Cardiac fibroblast (primary cell): ENCODE measurements around the gene REXO5.

Experiments used
- DNase-seq, 2 donors: peaks; one replicate each; pipeline versions ENCODE4 v3.0.0 to v3.0.0-alpha.2; 2010; ENCODE audit warnings: low read depth in 2 of 2
- H3K4me3 ChIP-seq, 2 donors: replicated peaks in 1 of 2; 1 replicate in 1 of 2; 2 replicates in 1 of 2; pipeline ENCODE4 v1.5.1; 2011; ENCODE audit warnings: low read depth in 2 of 2, low read length in 2 of 2, mild to moderate bottlenecking in 2 of 2, moderate library complexity in 1 of 2
- CTCF ChIP-seq: IDR thresholded peaks from one replicate; pipeline ENCODE4 v1.5.1; 2011; ENCODE audit warnings: low read depth, mild to moderate bottlenecking, low read length, inconsistent platforms

The REXO5 gene

GRCh38 chr16:20765732-20766131 lies 40.6 kb upstream of the REXO5 start:
- DNase-seq: no peak
- no peak for TF ChIP-seq CTCF
- no peak overlapping the region for H3K4me3 ChIP-seq

- DNase-seq: no peak
- no peak overlapping the region for H3K4me3 ChIP-seq
- TF ChIP-seq CTCF: no peak
Measured at GRCh38 chr16:20766294-20766693, 40.0 kb upstream of the REXO5 start.

DNA sequence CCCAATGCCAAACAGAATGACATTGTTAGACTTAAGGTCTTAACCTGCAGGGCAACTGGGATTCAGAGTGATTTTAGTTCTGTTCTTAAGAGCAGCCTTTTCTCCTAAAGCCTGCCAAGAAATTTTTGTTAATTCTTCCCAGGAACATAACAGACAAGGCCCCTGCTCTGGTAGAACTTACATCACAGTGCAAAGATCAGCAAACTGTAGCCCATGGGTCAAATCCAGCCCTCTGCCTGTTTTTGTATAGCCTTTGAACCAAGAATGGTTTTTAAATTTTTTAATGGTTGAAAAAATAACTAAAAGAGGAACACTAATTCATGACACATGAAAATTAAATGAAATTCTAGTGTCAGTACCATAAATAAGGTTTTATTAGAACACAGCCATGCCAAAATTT lies 38.8 kb upstream of the REXO5 start:
- no peak for TF ChIP-seq CTCF
- no peak for DNase-seq
- H3K4me3 ChIP-seq: no peak overlapping the region

GRCh38 chr16:20768121-20768520 lies 38.2 kb upstream of the REXO5 start:
- DNase-seq: peak in 1 of 2 donors; percentile 1
- H3K4me3 ChIP-seq: no peak overlapping the region
- TF ChIP-seq CTCF: no peak

- DNase-seq: no peak
- H3K4me3 ChIP-seq: no peak overlapping the region
- TF ChIP-seq CTCF: no peak
Measured at GRCh38 chr16:20768818-20769217, 37.5 kb upstream of the REXO5 start.

- no peak overlapping the region for H3K4me3 ChIP-seq
- TF ChIP-seq CTCF: no peak
- no peak for DNase-seq
Measured at GRCh38 chr16:20773679-20774078, 32.6 kb upstream of the REXO5 start.

DNA sequence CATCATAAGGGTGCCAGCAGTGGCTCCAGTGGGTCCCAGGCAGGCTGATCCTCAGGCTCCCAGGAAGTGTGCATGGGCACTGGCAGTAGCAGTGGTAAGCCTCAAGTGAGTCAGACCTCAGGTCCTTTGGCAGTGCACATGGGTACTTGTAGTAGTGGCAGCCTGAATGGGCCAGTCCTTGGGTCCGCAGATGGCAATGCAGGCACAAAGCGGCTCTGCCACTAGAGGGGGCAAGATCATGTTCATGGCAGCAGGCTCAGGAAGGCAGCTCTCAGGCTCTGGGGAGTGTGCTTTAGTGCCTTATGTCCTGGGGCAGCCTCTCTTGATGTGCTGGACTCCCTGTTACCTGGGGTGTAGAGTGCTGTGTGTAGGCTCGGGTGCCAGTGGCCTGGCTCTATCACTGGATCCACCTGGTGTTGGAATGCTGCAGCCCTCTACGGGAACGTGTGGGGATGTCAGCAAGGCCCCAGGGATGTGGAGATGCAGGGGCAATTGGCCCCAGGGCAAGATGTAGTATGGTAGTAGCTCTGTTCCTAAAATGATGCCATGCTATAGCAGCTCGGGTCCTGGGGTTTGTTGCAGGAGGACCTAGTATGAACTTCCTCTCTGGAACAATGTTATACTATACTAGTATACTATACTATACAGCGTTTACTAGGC lies 31.5 kb upstream of the REXO5 start:
- no peak overlapping the region for H3K4me3 ChIP-seq
- peak; percentile 90 for TF ChIP-seq CTCF
- DNase-seq: peak; percentile 63 to 74
